GM12891 (cell line): ENCODE data around the gene TMEM242.

Experiments used
- DNase-seq: peaks from one replicate; pipeline ENCODE4 v3.0.0; 2011; ENCODE audit warnings: low spot score; ENCODE audit not compliant: insufficient read length
- FAIRE-seq: peaks from 2 replicates; lab custom pipeline; 2011; peaks lifted over from hg19 to GRCh38; lab: Jason Lieb, UNC
- PAX5 ChIP-seq: IDR thresholded peaks from 2 replicates; pipeline ENCODE4 v1.6.1; 2011; ENCODE audit warnings: low read length, moderate library complexity, mild to moderate bottlenecking; ENCODE audit not compliant: insufficient read depth, severe bottlenecking
- POLR2A ChIP-seq: IDR thresholded peaks from 2 replicates; pipeline ENCODE4 v1.6.1; 2011; ENCODE audit warnings: low read depth, low read length, control low read depth
- POLR2AphosphoS5 ChIP-seq: IDR thresholded peaks from 2 replicates; pipeline ENCODE4 v1.6.1; 2011; ENCODE audit warnings: low read depth, low read length, control low read depth
- POU2F2 ChIP-seq: IDR thresholded peaks from 2 replicates; pipeline ENCODE4 v1.6.1; 2011; ENCODE audit warnings: low read depth, mild to moderate bottlenecking, control low read depth, low read length, moderate library complexity
- SPI1 ChIP-seq: IDR thresholded peaks from 2 replicates; pipeline ENCODE4 v1.6.1; 2011; ENCODE audit warnings: low read depth, low read length, control low read depth
- TAF1 ChIP-seq: IDR thresholded peaks from 2 replicates; pipeline ENCODE4 v1.6.1; 2011; ENCODE audit warnings: low read depth, low read length, control low read depth

TMEM242 gene

DNA sequence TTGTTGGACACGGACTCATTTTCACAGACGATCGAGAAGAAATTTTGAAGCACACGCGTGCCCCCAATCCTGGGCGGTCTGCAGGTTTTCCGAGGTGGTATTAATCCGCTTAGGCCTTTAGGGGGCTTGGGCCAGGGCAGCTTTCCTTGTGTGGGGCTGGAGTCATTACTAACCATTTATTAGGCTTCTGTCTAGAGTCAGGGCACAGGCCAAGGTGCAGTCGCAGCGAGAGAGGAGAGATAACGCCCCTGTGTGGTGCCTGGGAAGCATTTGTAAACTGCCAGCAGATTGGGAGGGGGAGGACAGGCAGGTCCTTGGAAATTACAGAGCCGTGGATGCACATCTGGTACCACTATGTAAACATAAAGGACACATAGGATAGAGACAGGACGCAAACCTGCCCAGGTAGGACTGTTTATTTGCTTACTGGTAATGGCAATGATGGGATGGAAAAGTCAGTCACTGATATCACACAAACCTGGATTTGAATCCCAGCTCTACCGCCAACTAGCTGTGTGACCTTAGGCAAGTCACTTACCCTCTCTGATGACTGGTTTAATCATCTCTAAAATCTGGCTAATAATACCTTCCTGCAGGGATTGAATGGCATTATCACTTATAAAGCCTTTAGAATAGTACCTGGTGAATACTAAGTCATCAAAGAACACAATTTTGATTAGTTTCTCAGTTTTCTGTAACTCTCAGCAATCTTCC lies 76.4 kb downstream of the TMEM242 start:
- FAIRE-seq = no peak
- TF ChIP-seq TAF1 (no peak), POLR2AphosphoS5 (no peak), PAX5 (no peak), SPI1 (no peak), POU2F2 (no peak), POLR2A (no peak)
- DNase-seq = no peak

DNA sequence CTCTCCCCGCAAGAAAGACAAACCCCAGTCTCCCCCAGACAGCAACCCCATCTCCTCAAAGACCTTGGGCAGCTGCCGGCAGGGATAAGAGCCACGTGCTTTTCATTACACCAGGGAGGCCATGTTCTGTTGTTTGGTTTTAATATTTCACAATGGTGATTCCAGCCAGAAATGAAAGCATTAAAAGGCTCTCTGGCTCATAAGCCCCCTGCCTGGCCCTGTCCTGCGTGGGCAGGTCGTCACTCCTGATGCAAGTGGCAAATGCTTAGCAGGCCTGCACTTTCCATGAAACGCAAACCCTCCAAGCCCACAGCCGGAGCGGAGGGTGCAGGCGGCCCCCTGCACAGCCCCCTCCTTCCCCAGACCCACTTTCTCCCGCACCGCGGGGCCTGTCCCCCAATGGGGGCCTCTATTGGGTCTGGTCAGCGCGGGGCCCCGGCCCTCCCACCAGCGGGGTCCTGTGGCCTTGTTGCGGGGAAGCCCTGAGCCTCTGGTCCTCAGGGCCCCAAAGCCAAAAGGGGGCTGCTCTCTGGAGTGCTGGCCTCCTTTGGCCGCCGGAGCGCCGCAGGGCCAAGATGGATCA lies 77.2 kb downstream of the TMEM242 start:
- TF ChIP-seq TAF1 = no peak
- TF ChIP-seq POLR2AphosphoS5 = no peak
- TF ChIP-seq SPI1 = no peak
- FAIRE-seq = no peak
- DNase-seq = no peak

DNA sequence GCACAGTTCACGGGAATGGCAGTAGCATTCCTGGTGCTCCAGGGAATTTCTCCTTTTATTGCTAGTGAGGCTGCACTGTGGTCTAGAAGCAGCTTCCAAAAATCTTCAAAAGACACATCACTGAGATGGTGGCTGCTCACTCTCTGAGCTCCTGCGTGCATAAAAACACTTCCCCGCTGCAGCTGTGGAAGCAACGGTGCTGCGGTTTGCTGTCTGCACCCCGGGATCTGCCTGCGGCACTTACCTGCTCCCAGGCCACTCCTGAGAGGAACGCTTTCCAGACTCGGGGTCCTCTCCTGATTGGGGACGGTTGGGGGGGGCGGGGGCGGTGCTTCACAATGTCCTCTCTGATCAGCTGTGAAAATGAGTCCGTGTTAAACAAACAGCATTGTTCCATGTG lies 77.9 kb downstream of the TMEM242 start:
- TF ChIP-seq POLR2A = no peak
- no peak for TF ChIP-seq TAF1
- TF ChIP-seq SPI1 = no peak
- TF ChIP-seq POLR2AphosphoS5 = no peak
- TF ChIP-seq POU2F2 = no peak
- no peak for TF ChIP-seq PAX5
- DNase-seq = no peak

DNA sequence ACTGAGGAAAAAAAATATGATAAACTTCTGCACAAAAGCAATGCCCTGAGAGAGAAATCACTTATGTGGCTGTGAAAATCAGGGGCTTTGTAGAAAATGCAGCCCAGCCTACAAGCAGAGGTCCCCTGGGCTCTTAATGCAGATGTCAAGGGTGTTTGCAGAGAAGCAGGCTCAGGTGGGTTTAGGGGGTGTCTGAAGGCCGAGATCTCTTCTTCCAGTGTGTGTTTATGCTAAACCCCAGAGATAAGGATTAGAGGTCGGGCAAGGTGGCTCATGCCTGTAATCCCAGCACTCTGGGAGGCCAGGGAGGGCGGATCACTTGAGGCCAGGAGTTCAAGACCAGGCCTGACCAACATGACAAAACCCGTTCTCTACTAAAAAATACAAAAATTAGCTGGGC lies 78.5 kb downstream of the TMEM242 start:
- TF ChIP-seq POLR2A = no peak
- TF ChIP-seq PAX5 = no peak
- TF ChIP-seq POLR2AphosphoS5 = no peak
- no peak for TF ChIP-seq SPI1
- TF ChIP-seq POU2F2 = no peak
- no peak for TF ChIP-seq TAF1
- no peak for DNase-seq
- no peak for FAIRE-seq

More for the DNA sequence above, 77.9 kb downstream of the TMEM242 start:
- FAIRE-seq = no peak

DNA sequence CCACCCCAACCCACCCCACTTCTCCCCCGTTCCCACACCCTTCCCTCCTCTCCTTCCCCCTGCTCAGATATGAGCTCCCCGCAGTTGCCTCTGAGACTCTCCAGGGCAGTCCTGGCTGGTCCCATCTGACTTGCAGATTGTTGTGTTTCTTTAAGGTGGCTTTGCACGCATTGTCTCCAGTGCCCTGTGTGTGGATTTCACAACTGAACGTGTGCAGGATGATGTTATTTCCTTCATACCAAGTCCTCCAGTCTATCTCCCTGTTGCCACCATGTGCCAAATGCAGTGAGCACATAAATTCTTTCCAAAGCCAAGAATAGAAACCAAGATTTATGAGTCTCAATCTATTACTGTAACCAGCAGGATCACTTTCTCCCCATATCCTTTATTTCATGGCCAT lies 79.1 kb downstream of the TMEM242 start:
- TF ChIP-seq SPI1 = no peak
- TF ChIP-seq POU2F2 = no peak
- TF ChIP-seq POLR2AphosphoS5 = no peak
- no peak for TF ChIP-seq PAX5
- TF ChIP-seq TAF1 = no peak
- no peak for TF ChIP-seq POLR2A
- DNase-seq (no peak), FAIRE-seq (no peak)

DNA sequence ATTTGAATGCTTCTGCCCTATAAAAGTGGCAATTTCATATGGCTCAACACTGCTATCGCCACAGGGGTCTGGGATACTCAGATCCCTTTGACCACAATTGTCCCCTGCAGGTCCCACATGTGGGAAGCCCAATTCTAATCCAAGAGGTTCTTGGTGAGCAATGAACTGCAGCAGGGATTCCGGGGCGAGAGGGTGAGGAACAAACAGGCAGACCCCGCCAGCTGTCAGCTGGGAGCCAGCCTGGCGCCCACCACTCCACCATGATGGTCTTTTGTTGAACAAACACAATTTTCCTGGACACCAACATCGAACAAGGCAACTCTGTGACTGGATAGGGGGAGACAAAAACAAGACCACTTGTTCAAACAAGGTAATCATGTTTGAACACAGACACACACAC lies 80.5 kb downstream of the TMEM242 start:
- no peak for DNase-seq
- TF ChIP-seq POLR2AphosphoS5 (no peak), TAF1 (no peak), PAX5 (no peak), POLR2A (no peak), SPI1 (no peak), POU2F2 (no peak)
- no peak for FAIRE-seq

DNA sequence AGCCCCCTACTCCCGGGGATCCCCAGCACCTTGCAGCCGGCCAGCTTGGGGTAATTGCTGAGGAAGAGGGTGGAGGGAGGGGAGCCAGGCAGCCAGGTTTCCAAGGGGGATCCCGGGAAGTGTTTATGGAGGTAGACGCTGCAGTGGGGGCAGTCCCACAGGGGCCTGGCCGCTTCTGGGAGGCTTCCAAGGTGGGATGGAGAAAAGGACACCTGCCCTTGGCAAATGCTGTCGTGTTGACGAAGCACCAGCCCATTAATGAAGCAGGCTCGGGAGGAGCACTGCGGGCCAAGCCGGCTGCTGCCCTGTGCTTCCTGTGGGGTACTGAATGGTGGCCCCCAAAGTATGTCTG lies 82.4 kb downstream of the TMEM242 start:
- FAIRE-seq = no peak
- no peak for TF ChIP-seq POLR2AphosphoS5
- TF ChIP-seq POU2F2 = no peak
- no peak for TF ChIP-seq PAX5
- TF ChIP-seq POLR2A = no peak
- no peak for DNase-seq

DNA sequence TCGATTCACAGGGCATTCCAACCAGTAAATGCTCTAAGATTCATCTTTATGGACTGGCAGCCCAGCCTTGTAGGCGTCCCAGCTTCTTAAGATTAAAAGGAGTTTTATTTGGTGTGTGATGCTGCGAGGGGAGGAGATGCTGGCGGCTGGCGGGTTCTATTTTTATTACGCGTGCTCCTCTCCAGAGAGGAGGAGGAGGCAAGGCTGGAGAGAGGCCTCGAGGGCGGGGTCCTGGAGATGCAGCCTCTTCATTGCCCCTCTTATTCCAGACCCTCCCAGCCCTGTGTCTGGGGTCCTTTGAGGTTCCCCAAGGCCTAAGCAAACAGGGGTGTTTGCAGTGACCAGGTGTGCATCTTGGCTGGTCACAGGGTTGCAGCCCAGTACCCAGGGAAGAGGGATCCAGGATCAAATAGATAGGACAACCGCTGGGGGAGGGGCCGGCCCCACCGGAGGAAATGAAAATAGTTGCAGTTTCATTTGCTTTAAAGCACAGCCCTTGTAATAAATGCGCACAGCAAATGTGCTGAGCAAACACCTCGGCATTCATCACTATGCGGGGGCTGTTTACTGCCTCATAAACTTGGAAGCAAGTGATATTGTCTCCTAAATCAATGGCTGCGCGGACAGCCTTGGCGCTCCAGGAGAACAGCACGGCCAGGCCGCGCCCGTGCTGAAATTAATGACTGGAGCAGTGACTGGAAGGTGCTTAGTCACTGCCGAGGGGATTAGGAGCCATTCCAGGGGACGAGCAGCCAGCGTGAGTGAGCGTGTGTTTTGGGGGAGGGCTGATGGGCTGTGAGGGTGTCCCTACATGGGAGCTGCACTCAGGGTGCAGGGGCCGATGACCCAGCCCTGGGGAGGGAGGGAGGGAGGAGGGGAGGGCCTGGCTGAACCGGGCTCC lies 83.0 kb downstream of the TMEM242 start:
- DNase-seq = no peak
- peak; percentile 33 for FAIRE-seq
- no peak for TF ChIP-seq PAX5
- no peak for TF ChIP-seq POLR2A
- TF ChIP-seq TAF1 = no peak
- TF ChIP-seq SPI1 = no peak
- TF ChIP-seq POU2F2 = no peak
- no peak for TF ChIP-seq POLR2AphosphoS5

DNA sequence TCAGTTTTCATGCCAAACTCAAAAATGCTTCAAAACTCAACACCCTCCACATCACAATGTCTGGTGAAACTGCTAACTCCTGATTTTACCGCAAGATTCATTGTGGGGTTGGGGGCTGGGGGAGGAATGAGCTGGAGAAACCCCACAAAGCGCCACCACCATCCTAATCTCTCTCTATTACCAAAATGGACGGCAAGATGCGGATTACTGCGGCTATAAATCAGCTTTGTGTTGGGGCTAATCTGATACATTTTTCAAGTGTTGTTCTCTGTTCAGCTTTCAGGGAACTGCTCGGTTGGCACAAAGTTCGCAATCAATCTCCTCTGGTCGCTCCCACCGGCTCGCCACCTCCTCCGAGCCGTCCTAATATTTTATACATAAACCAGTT lies 83.7 kb downstream of the TMEM242 start:
- FAIRE-seq (no peak), DNase-seq (no peak)
- no peak for TF ChIP-seq POU2F2
- no peak for TF ChIP-seq PAX5
- TF ChIP-seq SPI1 = no peak
- TF ChIP-seq POLR2AphosphoS5 = no peak
- TF ChIP-seq TAF1 = no peak
- TF ChIP-seq POLR2A = no peak
